IPS-18a (cell line): ENCODE data around the gene ARL15.

Experiments used
- H3K27ac ChIP-seq: one replicate; pipeline ENCODE4 v1.5.1; 2013; ENCODE audit warnings: low read length
- H3K27me3 ChIP-seq: one replicate; pipeline ENCODE4 v1.6.1; 2013; ENCODE audit warnings: mild to moderate bottlenecking, low read length; ENCODE audit not compliant: control insufficient read depth, insufficient read depth
- H3K36me3 ChIP-seq: one replicate; pipeline ENCODE4 v1.6.1; 2013; ENCODE audit warnings: low read depth, low read length; ENCODE audit not compliant: control insufficient read depth
- H3K4me1 ChIP-seq: one replicate; pipeline ENCODE4 v1.6.1; 2013; ENCODE audit warnings: low read depth, low read length; ENCODE audit not compliant: control insufficient read depth
- H3K4me3 ChIP-seq: one replicate; pipeline ENCODE4 v1.5.1; 2013; ENCODE audit warnings: low read length
- H3K9ac ChIP-seq: one replicate; pipeline ENCODE4 v1.6.1; 2013; ENCODE audit warnings: mild to moderate bottlenecking, low read length, moderate library complexity
- H3K9me3 ChIP-seq: one replicate; pipeline ENCODE4 v1.6.1; 2013; ENCODE audit warnings: low read depth, low read length; ENCODE audit not compliant: control insufficient read depth

ARL15 gene

GRCh38 chr5:54217826-54218503 is 92.4 kb downstream of the ARL15 start:
- Histone ChIP-seq H3K4me1 (peaks cover 51% of the 10 kb centered on the region), H3K4me3 (no peak overlapping the region), H3K36me3 (no peaks in the 10 kb centered on the region), H3K27me3 (no peaks in the 10 kb centered on the region), H3K9me3 (no peaks in the 10 kb centered on the region), H3K27ac (no peak overlapping the region), H3K9ac (no peak overlapping the region)

- H3K4me1 ChIP-seq = peaks cover 63% of the 10 kb centered on the region
- no peaks in the 10 kb centered on the region for H3K36me3 ChIP-seq
- no peak overlapping the region for H3K27ac ChIP-seq
- H3K9ac ChIP-seq = no peak overlapping the region
- no peaks in the 10 kb centered on the region for H3K27me3 ChIP-seq
- peak overlapping the region; percentile 14 for H3K4me3 ChIP-seq
- H3K9me3 ChIP-seq = no peaks in the 10 kb centered on the region
Observed at GRCh38 chr5:54215233-54215736, 95.1 kb downstream of the ARL15 start.

- H3K9me3 ChIP-seq = no peaks in the 10 kb centered on the region
- no peak overlapping the region for H3K4me3 ChIP-seq
- no peak overlapping the region for H3K27ac ChIP-seq
- peaks cover 63% of the 10 kb centered on the region for H3K4me1 ChIP-seq
- no peaks in the 10 kb centered on the region for H3K27me3 ChIP-seq
- H3K36me3 ChIP-seq = no peaks in the 10 kb centered on the region
- H3K9ac ChIP-seq = no peak overlapping the region
Observed at GRCh38 chr5:54214722-54215121, 95.7 kb downstream of the ARL15 start.

DNA sequence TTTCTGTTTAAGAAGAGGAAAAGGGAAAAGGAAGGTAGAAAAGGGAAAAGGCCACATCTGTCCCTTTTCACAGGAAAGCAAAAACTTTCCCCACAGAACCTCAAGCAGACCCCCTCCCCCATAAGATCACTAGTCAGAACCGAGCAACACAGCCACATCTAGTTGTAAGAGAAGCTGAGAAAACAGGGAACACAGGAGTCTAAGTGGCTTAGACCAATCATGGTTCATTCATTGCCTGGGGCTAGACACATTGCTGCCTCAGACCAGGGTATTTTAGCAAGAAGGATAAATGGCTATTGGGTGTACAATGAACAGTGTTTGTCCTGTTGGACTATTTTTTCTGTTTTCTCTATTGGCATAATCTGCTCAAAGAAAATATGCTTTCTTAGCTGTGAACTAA is 98.0 kb downstream of the ARL15 start:
- H3K9me3 ChIP-seq = no peaks in the 10 kb centered on the region
- H3K27ac ChIP-seq = no peak overlapping the region
- no peak overlapping the region for H3K4me3 ChIP-seq
- H3K36me3 ChIP-seq = no peaks in the 10 kb centered on the region
- H3K27me3 ChIP-seq = no peaks in the 10 kb centered on the region
- peaks cover 62% of the 10 kb centered on the region for H3K4me1 ChIP-seq
- H3K9ac ChIP-seq = no peak overlapping the region

- H3K4me1 ChIP-seq = peaks cover 60% of the 10 kb centered on the region
- no peak overlapping the region for H3K27ac ChIP-seq
Observed at GRCh38 chr5:54211912-54212311, 98.5 kb downstream of the ARL15 start.

DNA sequence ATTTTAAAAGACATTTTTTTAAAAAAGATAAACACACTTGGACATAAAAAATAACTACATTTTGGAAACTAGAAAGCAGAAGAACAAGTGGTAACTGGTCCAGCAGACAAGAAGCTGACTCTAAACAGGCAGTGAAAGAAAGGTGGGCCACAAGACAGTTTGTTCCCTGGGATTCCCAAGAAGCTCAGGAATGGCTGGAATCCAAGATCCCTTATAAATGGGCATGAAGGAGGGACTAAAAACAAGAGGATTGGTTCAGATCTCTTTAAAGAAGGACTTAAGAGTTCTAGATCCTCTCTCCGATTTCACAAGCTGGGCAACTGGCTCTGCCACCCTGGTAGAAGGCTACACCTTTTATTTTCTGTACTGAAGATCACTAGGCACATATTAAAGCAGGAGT is 102.8 kb downstream of the ARL15 start:
- Histone ChIP-seq H3K4me1 (peaks cover 17% of the 10 kb centered on the region), H3K9ac (no peak overlapping the region), H3K4me3 (no peak overlapping the region), H3K27me3 (no peaks in the 10 kb centered on the region), H3K27ac (no peak overlapping the region), H3K9me3 (peaks cover under 1% of the 10 kb centered on the region), H3K36me3 (no peaks in the 10 kb centered on the region)

More at GRCh38 chr5:54211912-54212311, 98.5 kb downstream of the ARL15 start:
- Histone ChIP-seq H3K27me3 (no peaks in the 10 kb centered on the region), H3K4me3 (no peak overlapping the region), H3K9me3 (no peaks in the 10 kb centered on the region), H3K9ac (no peak overlapping the region), H3K36me3 (no peaks in the 10 kb centered on the region)

DNA sequence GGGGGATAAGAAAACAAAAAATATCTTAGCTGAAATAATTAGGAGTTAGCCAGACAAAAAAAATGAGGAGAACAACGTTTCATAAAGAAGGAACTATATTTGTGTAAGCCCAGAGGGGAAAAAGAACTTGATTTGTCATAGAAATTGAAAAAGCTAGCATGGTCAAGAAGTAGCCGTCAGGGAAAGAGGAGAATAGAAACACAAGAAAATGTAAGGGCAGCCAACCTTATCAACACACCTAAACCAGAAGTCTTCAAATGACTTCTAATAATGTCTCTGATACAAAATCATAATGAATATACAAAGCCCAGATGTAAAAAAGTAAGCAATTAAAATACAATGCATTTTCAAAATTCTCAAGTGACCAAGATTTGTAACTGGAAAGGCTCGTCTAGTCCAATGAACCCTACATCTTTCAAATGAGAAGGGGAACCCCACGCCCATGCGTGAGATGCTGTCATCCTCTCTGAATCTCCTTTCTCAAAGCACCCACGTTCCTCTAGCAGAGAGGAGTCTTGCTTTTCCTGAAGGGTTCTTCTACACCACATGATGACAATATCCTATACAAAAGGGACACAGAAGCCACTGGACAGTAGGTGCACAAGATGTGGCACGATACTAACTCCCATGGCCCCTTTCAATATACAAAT is 103.7 kb downstream of the ARL15 start:
- H3K27ac ChIP-seq = no peak overlapping the region
- H3K36me3 ChIP-seq = no peaks in the 10 kb centered on the region
- no peak overlapping the region for H3K9ac ChIP-seq
- no peaks in the 10 kb centered on the region for H3K27me3 ChIP-seq
- peaks cover 7% of the 10 kb centered on the region for H3K9me3 ChIP-seq
- peaks cover 12% of the 10 kb centered on the region for H3K4me1 ChIP-seq
- H3K4me3 ChIP-seq = no peak overlapping the region

DNA sequence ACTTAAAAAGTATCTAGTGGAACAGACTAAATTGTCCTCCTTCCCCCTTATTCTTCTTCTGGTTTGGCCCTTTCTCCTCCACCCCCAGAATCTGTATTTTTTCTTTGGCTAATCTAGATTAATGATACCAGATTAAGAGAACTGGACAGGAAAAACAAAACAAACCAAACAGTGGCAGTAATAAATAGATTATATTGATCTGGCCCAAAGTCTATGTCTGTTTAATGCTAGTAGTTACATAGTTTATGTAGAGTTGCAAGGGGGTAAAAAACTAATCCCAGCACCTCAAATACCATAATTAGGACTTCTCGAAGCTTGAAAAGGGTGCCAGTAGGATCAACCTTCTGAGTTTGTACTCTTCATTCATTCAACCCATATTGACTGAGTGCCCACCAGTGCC is 104.5 kb downstream of the ARL15 start:
- Histone ChIP-seq H3K36me3 (no peaks in the 10 kb centered on the region), H3K9ac (no peak overlapping the region), H3K4me1 (peaks cover 11% of the 10 kb centered on the region), H3K27me3 (no peaks in the 10 kb centered on the region), H3K9me3 (peaks cover 7% of the 10 kb centered on the region), H3K27ac (no peak overlapping the region), H3K4me3 (no peak overlapping the region)

GRCh38 chr5:54205453-54205852 is 104.9 kb downstream of the ARL15 start:
- Histone ChIP-seq H3K9ac (no peak overlapping the region), H3K36me3 (no peaks in the 10 kb centered on the region), H3K4me1 (peaks cover 9% of the 10 kb centered on the region), H3K9me3 (peaks cover 7% of the 10 kb centered on the region), H3K27me3 (no peaks in the 10 kb centered on the region), H3K27ac (no peak overlapping the region), H3K4me3 (no peak overlapping the region)

DNA sequence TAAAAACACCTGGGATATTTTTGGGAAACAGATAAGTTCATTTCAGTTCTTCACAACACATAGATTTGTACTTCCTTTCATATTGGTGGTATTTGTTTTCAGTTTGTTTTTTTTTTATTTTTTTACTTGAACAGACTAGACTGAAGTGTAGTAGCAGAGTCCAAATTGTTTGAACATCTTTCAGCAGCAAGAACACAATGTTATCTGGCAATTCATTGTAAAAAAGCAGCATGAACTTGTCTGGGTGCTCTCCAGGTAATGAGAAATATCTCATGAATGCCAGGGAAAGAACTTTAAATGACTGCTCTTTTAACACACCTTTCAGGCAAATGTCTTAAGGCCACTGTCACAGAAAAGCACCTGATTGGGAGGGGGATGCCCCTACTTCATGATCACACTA is 113.4 kb downstream of the ARL15 start:
- H3K4me1 ChIP-seq = no peaks in the 10 kb centered on the region

DNA sequence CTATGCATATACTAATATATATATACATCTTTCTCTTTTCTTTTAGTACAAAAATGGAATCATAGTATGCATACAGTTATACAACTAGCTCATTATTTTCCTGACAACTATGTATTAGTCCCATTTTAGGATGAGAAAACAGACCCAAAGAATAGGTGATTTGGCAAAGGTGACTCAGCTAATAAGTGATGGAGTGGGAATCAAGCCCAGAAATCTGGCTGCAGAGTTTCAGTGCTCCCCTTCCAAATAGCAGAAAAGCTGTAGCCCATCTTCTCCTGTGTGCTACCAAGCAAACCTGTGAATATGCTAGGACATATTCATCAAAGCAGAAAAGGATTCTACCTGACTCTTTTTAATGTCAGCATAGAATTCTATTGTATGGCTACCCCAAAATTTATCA is 114.7 kb downstream of the ARL15 start:
- Histone ChIP-seq H3K4me1 (no peaks in the 10 kb centered on the region), H3K9ac (no peak overlapping the region), H3K9me3 (no peaks in the 10 kb centered on the region), H3K36me3 (no peaks in the 10 kb centered on the region), H3K27me3 (no peaks in the 10 kb centered on the region), H3K4me3 (no peak overlapping the region), H3K27ac (no peak overlapping the region)

More for the DNA sequence above, 113.4 kb downstream of the ARL15 start:
- no peaks in the 10 kb centered on the region for H3K27me3 ChIP-seq
- H3K4me3 ChIP-seq = no peak overlapping the region
- H3K9ac ChIP-seq = no peak overlapping the region
- H3K9me3 ChIP-seq = peaks cover under 1% of the 10 kb centered on the region
- no peak overlapping the region for H3K27ac ChIP-seq
- no peaks in the 10 kb centered on the region for H3K36me3 ChIP-seq

GRCh38 chr5:54194318-54194717 is 116.1 kb downstream of the ARL15 start:
- no peak overlapping the region for H3K9ac ChIP-seq
- no peaks in the 10 kb centered on the region for H3K9me3 ChIP-seq
- no peaks in the 10 kb centered on the region for H3K4me1 ChIP-seq
- H3K27me3 ChIP-seq = no peaks in the 10 kb centered on the region
- H3K4me3 ChIP-seq = no peak overlapping the region
- no peaks in the 10 kb centered on the region for H3K36me3 ChIP-seq
- H3K27ac ChIP-seq = no peak overlapping the region
